SK-N-MC (cell line): ENCODE measurements around the gene SH3BP1.
"Not testable (repeated sequence)": the region's sequence is repeated elsewhere in the genome, so short reads cannot be mapped to it uniquely, and the experiment has no call there.

Experiments used
- DNase-seq: peaks from one replicate; pipeline ENCODE4 v3.0.0-alpha.2; 2011; ENCODE audit warnings: low read depth, low spot score
- H3K27ac ChIP-seq: fragments of 200-600 bp; sonication (generic); 2 replicates; pipeline ENCODE4 v1.5.1; 2016; ENCODE audit warnings: mixed run types
- H3K36me3 ChIP-seq: fragments of 200-600 bp; sonication (generic); 2 replicates; pipeline ENCODE4 v1.6.1; 2017; ENCODE audit warnings: antibody characterized with exemption, low read length, mixed read lengths; ENCODE audit not compliant: insufficient read depth
- H3K4me3 ChIP-seq: fragments of 200-600 bp; sonication (generic); 2 replicates; pipeline ENCODE4 v1.5.1; 2016
- H3K9ac ChIP-seq: fragments of 200-600 bp; sonication (generic); 2 replicates; pipeline ENCODE4 v1.8.0; 2017; ENCODE audit warnings: mixed run types, mixed read lengths; ENCODE audit not compliant: insufficient read length
- H3K9me3 ChIP-seq: fragments of 200-600 bp; sonication (generic); 2 replicates; pipeline ENCODE4 v1.6.1; 2017; ENCODE audit warnings: low read depth, mild to moderate bottlenecking, antibody characterized with exemption, low read length, moderate library complexity, mixed read lengths
- EZH2 ChIP-seq: fragments of 200-600 bp; sonication (generic); IDR thresholded peaks from one replicate; pipeline ENCODE4 v1.6.1; 2017; ENCODE audit warnings: antibody characterized with exemption
- FOXP2 ChIP-seq: optimal IDR thresholded peaks from 2 replicates; pipeline ENCODE3; 2011; ENCODE audit warnings: mild to moderate bottlenecking, moderate library complexity; ENCODE audit not compliant: insufficient read depth; ENCODE audit errors: extremely low read length, control extremely low read depth
- POLR2AphosphoS5 ChIP-seq: IDR thresholded peaks from 2 replicates; pipeline ENCODE4 v1.6.1; 2012; ENCODE audit warnings: mild to moderate bottlenecking, low read depth, low read length, borderline replicate concordance

Gene SH3BP1, protein sequence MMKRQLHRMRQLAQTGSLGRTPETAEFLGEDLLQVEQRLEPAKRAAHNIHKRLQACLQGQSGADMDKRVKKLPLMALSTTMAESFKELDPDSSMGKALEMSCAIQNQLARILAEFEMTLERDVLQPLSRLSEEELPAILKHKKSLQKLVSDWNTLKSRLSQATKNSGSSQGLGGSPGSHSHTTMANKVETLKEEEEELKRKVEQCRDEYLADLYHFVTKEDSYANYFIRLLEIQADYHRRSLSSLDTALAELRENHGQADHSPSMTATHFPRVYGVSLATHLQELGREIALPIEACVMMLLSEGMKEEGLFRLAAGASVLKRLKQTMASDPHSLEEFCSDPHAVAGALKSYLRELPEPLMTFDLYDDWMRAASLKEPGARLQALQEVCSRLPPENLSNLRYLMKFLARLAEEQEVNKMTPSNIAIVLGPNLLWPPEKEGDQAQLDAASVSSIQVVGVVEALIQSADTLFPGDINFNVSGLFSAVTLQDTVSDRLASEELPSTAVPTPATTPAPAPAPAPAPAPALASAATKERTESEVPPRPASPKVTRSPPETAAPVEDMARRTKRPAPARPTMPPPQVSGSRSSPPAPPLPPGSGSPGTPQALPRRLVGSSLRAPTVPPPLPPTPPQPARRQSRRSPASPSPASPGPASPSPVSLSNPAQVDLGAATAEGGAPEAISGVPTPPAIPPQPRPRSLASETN

DNA sequence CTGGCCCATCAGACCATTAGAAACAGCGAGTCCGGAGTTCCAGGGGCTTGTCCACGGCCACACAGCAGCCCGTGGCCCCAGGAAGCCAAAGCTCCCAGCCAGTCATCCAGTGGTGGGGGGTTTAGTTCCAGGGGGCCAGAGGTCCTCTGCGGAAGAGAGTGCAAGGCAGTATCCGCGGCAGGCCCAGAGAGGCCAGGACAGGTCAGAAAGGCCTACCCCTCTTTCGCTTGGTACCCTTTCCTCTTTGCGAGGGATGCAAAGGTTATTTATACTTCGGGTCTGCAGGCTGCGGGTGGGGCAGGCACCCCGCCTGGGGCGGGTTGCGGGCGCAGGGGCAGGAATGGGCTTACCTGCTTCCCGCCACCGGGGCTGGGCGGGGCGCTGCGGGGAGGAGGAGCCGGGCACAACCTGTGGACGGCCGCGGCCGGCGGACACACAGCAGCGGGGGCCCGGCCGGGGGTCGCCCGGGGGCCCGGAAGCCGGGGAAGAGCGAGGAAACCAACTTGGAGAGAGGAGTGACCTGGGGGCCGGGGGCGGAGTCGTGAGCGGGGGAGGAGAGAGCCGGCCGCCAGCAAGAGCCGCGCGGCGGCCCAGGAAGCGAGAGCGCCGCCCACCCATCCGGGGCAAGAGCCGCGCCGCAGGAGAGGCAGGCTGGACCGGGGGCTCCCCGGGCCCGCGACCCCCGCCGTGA is at the start of gene SH3BP1:
SH3BP1 (plus strand) TSS at position 600 of the 691 bp plus-strand sequence. CDS start 119 bp downstream, outside the sequence.
- TF ChIP-seq EZH2 (no peak), FOXP2 (no peak), POLR2AphosphoS5 (no peak)
- Histone ChIP-seq H3K27ac (no peak within 1 kb of the TSS), H3K9me3 (no peaks in the 10 kb centered on the region), H3K4me3 (peak within 1 kb of the TSS; percentile 67), H3K36me3 (no peaks in the 10 kb centered on the region), H3K9ac (peak within 1 kb of the TSS; percentile 17)
- no peak for DNase-seq

- not testable (repeated sequence) for H3K27ac ChIP-seq, H3K9ac ChIP-seq, H3K9me3 ChIP-seq, DNase-seq, H3K36me3 ChIP-seq, H3K4me3 ChIP-seq
Measured at GRCh38 chr22:37591081-37591480, 48.4 kb upstream of the SH3BP1 start.

- no peak for TF ChIP-seq FOXP2
- TF ChIP-seq EZH2: no peak
- TF ChIP-seq POLR2AphosphoS5: no peak
- no peaks in the 10 kb centered on the region for H3K36me3 ChIP-seq
- no peak overlapping the region for H3K27ac ChIP-seq
- H3K9me3 ChIP-seq: no peaks in the 10 kb centered on the region
- peak overlapping the region; percentile 75 for H3K4me3 ChIP-seq
- DNase-seq: no peak
- H3K9ac ChIP-seq: peak overlapping the region; percentile 50
Measured at GRCh38 chr22:37591823-37592404, 47.6 kb upstream of the SH3BP1 start.

GRCh38 chr22:37594237-37594636 is 45.2 kb upstream of the SH3BP1 start:
- H3K9ac ChIP-seq: no peak overlapping the region
- no peaks in the 10 kb centered on the region for H3K36me3 ChIP-seq
- H3K4me3 ChIP-seq: no peak overlapping the region
- no peaks in the 10 kb centered on the region for H3K9me3 ChIP-seq
- TF ChIP-seq EZH2: no peak
- no peak for TF ChIP-seq FOXP2
- no peak for TF ChIP-seq POLR2AphosphoS5
- no peak for DNase-seq
- no peak overlapping the region for H3K27ac ChIP-seq

- no peaks in the 10 kb centered on the region for H3K9me3 ChIP-seq
- H3K27ac ChIP-seq: no peak overlapping the region
- DNase-seq: no peak
- no peak overlapping the region for H3K4me3 ChIP-seq
- H3K9ac ChIP-seq: no peak overlapping the region
- no peak for TF ChIP-seq FOXP2
- no peak for TF ChIP-seq EZH2
- no peak for TF ChIP-seq POLR2AphosphoS5
- no peaks in the 10 kb centered on the region for H3K36me3 ChIP-seq
Measured at GRCh38 chr22:37599153-37599552, 40.3 kb upstream of the SH3BP1 start.

- H3K9ac ChIP-seq: no peak overlapping the region
- H3K27ac ChIP-seq: no peak overlapping the region
- no peaks in the 10 kb centered on the region for H3K9me3 ChIP-seq
- no peaks in the 10 kb centered on the region for H3K36me3 ChIP-seq
- DNase-seq: no peak
- no peak overlapping the region for H3K4me3 ChIP-seq
- TF ChIP-seq FOXP2 (no peak), POLR2AphosphoS5 (no peak), EZH2 (no peak)
Measured at GRCh38 chr22:37601203-37601539, 38.3 kb upstream of the SH3BP1 start.

DNA sequence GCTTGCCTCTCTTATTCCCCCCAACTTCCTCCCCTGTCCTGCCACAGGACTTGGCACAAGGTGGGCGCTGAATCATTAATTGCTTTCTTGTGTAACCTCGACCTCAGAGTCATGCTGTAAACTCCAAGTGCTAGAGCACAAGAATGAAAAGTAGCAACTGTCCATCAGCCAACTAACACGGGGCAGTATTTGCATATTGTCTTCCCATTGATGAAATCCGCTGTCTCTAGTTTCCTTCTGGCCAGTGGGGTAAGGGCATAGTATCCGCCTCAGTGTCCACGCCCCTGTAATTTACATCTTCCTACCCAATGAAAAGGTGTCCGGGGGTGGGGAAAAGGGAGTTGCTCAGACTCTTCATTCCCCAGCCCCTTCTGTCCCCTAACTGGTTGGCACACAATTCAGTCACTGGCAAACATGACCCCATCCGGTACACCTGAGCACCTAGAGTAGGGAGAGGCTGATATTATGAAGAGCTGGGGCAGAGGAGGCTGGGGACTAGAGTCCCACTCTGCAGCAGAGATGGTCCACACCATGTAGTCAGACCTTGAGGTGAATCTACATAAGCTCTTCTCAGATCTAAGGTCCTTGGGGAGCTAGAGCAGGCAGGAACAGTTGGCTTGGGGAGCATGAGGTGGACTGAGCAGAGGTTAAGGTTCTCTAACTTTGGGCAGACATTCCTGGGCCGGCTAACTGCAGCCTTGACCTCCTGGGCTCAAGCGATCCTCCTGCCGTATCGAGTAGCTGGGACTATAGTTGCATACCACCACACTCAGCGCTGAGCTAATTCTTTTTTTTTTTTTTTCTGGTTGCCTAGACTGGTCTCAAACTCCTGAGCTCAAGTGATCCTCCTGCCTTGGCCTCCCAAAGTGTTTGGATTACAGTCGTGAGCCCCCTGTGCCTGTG is 37.7 kb upstream of the SH3BP1 start:
- no peak overlapping the region for H3K9ac ChIP-seq
- no peak overlapping the region for H3K4me3 ChIP-seq

DNA sequence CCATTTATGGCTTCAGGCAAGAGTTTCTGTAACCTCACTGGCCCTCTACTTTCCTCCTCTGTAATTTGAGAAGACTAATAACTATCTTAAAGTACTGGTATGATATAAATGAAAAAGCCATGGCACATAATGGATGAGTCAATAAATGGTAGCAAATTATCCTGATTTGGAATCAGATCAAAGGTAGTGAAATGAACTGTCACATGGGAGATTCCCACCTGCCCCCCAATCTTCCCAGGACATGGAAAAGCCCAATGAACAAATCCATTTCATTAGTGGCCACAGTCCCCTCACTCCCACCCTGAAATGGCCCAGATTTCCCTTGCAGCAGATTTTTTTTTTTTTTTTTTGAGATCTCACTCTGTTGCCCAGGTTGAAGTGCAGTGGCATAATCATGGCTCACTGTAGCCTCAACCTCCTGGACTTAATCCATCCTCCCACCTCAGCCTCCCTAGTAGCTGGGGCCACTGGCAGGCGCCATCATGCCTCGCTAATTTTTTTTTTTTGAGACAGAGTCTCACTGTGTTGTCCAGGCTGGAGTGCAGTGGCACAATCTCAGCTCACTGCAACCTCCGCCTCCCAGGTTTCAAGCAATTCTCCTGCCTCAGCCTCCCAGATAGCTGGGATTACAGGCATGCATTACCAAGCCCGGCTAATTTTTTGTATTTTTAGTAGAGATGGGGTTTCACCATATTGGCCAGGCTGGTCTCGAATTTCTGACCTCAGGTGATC is 36.8 kb upstream of the SH3BP1 start:
- not testable (repeated sequence) for DNase-seq, H3K4me3 ChIP-seq, H3K36me3 ChIP-seq, H3K27ac ChIP-seq, H3K9ac ChIP-seq, H3K9me3 ChIP-seq

More for the DNA sequence above, 37.7 kb upstream of the SH3BP1 start:
- TF ChIP-seq FOXP2 (no peak), POLR2AphosphoS5 (no peak), EZH2 (no peak)
- no peak overlapping the region for H3K27ac ChIP-seq
- no peaks in the 10 kb centered on the region for H3K9me3 ChIP-seq
- DNase-seq: no peak
- H3K36me3 ChIP-seq: no peaks in the 10 kb centered on the region
